ENCODE measurements around the gene PSTPIP1. TPM values are rescaled to one million over a fixed set of nuclear protein-coding genes. Genes with fewer than 3 reads are reported as not detected.

Gene PSTPIP1
- total RNA-seq (2022; extraction: Qiagen RNA extraction; ENCODE audit: low read depth): not detected in 5 replicates

DNA sequence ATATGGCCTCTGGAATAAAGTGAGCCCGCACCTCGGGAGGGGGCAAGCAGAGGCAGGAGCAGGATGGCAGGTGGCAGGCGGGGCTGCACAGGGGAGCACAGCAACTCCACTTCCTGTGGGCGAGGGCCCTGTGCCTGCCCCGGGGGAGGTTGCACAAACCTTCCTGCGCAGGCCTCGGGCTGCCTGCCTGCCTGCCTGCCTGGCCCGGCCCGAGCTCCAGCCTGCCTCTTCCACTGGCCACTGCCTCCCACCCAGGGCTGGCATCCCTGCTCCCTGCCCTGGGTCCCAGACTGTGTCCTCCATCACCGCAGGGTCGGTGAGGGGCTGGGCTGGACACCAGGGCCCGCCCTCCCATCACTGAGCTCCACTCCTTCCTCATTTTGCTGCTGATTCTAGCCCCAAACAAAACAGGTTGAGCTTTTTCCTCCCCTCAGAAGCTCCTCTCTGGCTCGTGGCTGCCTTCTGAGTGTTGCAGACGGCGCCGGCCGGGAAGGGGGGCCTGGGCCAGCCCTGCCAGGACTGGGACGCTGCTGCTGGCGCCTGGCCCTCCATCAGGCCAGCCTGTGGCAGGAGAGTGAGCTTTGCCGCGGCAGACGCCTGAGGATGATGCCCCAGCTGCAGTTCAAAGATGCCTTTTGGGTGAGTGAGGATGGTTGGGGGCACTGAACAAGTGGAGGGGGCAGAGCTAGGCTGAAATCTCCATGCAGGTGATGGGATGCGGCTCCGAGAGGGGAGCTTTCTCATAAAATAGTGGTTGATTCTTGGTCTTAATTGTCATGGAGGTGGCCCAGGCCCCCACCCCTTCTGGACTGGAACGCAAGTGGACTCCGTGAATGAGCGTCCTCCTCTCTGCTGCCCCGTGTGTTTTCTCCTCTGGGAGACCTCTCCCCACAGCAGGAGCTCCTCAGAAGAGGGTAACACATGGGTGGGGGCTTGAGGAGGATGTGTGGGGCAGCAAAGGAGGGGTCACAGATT is at the start of gene PSTPIP1:
Gene PSTPIP1 (plus strand): TSS at position 156 of the 975 bp plus-strand sequence. CDS start 448 bp downstream, at position 604.

GRCh38 chr15:77070495-77071304 is 75.8 kb downstream of the PSTPIP1 start, which contains the start of gene TSPAN3:
Gene TSPAN3 (minus strand): TSS chr15:77071109. CDS start chr15:77070954, 155 bp downstream.

Other genes with a start within 250 kb of the PSTPIP1 start
- gene SCAPER, start 89.8 kb upstream of the PSTPIP1 start, total RNA-seq (2022; extraction: Qiagen RNA extraction; ENCODE audit: low read depth): 3.0 to 4.6 TPM (median 4.0 TPM) in 5 replicates
- gene RCN2, start 63.4 kb upstream of the PSTPIP1 start, total RNA-seq (2022; extraction: Qiagen RNA extraction; ENCODE audit: low read depth): 58.8 to 72.7 TPM (median 66.4 TPM) in 5 replicates
- 377 to 477 TPM (median 451 TPM) in 5 replicates for gene TSPAN3, start 76.0 kb downstream of the PSTPIP1 start, total RNA-seq (2022; extraction: Qiagen RNA extraction; ENCODE audit: low read depth)